Tongue (tissue), 2 donors: ENCODE measurements around the gene CLIP1. TPM values are rescaled to one million over a fixed set of nuclear protein-coding genes. Genes with fewer than 3 reads are reported as not detected.
"Not testable (repeated sequence)": the region's sequence is repeated elsewhere in the genome, so short reads cannot be mapped to it uniquely, and the experiment has no call there.

Source experiments
- DNase-seq: peaks from one replicate; pipeline ENCODE4 v3.0.0-alpha.2; 2015
- total RNA-seq: library from RNA; depleted of rRNA; stranded (reverse); fragments of >200 nt; gene quantifications from one replicate; pipeline ENCODE4 v1.2.3, GENCODE V29; 2014

The CLIP1 gene
- total RNA-seq, 1 donor from 2014 or later, result 56.7 TPM

DNA sequence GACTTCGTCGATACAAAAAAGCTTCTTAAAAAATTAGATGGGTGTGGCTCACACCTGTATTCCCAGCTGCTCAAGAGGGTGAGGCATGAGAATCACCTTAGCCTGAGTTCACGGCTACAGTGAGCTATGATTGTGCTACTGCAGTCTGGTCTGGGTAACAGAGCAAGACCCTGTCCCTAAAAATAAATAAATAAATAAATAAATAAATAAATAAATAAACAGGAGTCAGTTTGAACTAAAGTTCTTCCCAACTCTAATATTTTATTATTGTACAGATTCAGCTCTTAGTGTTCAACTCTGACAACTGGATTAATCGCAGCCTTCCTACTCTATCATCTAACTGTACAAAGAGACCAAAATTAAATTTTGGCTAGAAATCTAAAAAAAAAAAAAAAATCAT lies 12.7 kb upstream of the CLIP1 start:
- DNase-seq, result no peak

DNA sequence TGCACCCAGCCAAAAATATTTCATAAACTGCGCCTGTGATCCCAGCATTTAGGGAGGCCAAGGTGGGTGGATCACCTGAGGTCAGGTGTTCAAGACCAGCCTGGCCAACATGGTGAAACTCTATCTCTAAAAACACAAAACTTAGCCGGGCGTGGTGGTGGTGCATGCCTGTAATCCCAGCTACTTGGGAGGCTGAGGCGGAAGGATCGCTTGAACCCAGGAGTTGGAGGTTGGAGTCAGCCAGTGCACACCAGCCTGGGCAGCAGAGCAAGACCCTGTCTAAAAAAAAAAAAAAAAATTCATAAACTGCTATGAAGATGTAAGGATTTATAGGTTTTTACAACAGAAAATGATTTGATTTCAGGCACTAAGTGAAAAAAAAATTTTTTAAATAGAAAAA lies 6.6 kb upstream of the CLIP1 start:
- not testable (repeated sequence) for DNase-seq

DNA sequence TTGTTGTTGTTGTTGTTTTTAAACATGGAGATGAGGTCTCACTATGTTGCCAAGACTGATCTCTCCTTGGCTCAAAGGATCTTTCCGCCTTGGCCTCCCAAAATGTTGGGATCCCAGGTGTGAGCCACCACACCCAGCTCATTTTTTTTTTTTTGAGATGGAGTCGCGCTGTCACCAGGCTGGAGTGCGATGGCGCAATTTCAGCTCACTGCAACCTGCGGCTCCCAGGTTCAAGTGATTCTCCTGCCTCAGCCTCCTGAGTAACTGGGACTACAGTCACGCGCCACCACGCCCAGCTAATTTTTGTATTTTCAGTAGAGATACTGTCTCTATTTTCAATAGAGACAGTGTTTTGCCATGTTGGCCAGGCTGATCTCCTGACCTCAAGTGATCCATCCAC lies 4.9 kb upstream of the CLIP1 start:
- no peak for DNase-seq

DNA sequence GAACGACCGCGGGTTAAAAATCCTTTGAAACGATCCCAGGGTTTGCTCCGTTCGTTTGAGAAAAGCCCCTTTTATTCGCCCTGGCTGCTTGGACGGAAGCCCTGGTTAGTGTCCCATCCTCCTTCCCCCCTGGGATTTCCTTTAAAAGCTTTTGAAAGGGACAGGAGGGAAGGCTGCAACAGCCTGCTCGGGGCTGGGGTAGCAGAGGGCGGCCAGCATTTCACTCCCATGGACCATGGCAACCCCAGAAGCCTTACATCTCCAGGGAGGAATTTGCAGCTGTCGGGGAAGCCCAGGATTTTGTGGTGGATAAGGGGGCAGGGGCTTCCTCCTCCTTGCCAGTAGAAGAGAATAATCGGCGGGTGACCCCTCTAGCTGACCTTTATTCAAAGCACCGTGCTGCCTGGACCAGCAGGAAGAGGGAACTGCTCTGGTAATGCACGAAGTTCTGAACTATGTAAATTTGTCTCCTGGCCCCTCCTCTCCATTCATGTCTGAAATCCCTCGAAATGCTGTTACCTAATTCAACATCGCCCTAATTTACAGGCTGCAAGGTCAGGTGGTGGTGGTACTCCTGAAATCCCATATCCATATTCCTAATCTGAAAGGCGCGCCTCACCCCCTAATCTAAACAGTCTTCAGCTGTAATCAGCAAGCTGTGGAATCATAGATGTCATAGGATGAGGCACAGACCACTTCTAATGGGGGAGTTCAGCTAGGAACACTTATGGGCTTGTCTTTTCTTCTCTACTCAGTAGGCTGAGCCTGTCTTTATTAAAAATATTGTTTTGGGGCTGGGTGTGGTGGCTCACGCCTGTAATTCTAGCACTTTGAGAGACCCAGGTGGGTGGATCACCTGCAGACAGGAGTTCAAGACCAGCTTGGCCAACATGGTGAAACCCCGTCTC lies 1.0 kb upstream of the CLIP1 start:
- DNase-seq, result peak; percentile 85

DNA sequence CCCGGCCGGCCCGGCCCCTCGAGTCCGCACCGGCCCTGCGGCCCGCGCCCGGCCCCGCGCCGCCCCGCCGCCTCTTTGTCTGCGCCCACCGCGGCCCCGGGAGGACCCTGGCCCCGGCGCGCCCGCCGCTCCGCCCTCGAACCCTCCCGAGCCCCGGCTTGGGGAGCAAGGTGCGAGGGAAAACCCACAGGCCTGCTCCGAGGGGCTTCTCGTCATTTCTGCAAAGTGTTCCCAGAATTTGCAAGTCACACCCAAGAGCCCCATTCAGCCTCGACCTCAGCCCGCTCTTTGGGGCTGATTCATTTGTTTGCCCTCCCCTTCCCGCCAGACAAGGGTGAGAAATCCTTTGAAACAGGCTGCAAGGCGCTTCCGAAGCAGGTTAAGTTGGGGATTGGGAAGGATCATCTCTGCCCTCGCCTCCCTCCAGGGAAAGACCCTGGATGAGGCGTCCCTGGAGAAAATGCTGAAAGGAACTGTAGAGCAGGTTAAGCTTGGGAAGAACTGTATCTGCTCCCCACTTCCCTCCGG lies 325 bp upstream of the CLIP1 start:
- DNase-seq, result peak; percentile 58

DNA sequence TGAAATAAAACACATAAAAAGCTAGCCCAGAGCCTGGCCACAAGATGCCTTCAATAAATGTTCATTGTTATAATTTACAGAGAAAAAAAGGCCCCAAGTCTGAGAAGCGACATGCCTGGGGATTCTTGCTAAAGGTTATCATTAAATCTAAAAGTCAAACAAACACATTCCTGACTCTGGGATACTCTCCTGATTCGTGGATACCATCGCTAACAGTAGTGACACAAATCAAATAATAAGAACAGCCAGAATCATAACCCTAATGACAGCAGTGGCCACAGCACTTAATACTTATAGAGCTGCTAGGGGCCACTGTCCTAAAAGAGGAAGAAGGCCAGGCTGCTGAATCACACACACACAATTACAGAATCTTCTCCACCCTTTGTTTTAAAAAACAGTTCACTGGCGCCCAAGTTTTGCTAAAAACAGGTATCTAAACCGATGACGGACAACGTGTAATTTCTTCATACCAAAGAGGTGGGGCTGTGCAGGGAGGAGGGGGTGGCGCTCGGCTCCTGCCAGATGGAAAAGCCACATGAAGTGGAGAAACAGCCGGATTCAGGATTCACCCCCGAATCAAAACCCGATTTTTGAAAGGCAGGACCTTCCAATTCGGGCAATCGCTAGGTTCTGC lies 1.2 kb downstream of the CLIP1 start:
- DNase-seq, result peak; percentile 71

DNA sequence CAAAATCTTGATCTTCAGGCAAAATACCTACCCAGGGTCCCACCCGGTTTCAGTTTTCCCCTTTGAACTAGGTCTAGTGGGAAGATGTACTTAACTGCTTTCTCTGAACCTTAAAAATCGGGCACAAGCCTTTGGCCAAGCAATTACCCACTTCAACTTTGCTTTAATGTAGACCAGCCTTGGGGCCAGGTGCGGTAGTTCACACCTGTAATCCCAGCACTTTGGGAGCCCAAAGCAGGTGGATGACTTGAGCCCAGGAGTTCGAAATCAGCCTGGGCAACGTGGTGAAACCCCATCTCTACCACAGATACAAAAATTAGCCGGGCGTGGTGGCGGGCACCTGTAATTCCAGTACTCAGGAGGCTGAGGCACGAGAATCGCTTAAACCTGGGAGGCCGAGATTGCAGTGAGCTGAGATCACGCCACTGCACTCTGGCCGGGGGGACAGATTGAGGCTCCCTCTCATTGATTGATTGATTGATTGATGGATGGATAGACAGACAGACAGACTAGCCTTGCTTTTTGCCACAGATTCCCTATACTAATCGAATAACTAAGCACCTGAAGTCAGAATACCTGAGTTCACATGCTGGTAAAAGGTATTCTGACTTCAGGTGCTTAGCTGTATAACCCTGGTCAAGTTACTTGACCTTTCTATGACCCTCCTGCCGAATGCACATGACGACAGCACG lies 1.9 kb downstream of the CLIP1 start:
- DNase-seq, result no peak

DNA sequence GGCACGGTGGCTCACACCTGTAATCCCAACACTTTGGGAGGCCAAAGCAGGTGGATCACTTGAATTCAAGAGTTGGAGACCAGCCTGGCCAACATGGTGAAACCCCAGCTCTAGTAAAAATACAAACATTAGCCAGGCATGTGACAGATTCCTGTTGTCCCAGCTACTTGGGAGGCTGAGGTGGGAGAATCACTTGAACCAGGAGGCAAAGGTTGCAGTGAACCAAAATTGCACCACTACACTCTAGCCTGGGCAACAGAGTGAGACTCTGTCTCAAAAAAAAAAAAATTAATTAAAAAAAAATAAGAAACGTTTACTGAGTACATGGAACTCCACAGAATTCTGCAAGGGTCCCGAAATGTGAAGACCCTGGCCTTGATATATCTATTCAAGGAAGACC lies 3.4 kb downstream of the CLIP1 start:
- DNase-seq, result not testable (repeated sequence)

DNA sequence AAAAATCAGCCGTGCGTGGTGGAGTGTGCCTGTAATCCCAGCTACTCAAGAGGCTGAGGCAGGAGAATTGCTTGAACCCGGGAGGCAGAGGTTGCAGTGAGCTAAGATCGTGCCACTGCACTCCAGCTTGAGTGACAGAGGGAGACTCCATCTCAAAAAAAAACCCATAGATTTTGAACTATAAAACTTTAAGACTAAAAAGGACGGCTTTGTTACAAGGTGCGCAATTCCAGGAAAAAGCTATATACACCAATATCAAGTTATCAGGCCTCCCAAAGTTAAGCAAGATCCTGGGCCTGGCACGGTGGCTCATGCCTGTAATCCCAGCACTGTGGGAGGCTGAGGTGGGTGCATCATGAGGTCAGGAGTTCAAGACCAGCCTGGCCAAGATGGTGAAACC lies 6.8 kb downstream of the CLIP1 start:
- not testable (repeated sequence) for DNase-seq

DNA sequence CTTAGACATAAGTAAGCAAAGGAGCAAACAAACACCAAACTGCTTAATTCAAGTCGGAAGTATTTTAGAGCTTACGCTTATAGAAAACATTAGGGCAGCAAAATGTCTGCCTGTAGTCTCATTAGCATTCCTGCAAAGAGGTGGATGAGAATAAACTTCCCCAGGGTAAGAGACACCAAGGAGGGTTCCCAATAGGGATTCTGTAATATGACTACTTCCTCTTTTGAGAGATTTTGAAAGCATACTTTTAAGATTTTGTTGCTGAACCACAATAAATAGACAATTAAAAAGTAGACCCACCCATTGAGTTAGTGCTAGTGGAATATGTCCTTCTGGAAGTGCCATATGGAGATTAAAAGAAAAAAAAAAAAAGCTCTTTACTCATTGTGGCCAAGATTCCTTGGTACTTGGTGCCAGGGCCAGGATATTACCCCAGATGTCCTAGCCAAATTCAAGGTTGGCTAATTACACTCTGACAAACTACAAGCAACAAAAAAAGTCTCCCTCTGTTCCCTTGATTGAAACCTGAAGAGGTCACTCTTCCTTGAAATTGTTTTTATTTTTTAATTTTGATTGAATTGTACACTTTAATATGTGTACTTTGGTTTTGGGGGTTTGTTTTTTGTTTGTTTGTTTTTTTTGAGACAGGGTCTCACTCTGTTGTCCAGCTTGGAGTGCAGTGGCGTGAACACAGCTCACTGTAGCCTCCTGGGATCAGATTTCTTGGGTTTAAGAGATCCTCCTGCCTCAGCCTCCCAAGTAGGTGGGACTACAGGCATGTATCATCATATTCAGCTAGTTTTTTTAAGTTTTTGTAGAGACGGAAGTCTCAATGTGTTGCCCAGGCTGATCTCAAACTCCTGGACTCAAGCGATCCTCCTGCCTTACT lies 8.7 kb downstream of the CLIP1 start:
- DNase-seq, result no peak

DNA sequence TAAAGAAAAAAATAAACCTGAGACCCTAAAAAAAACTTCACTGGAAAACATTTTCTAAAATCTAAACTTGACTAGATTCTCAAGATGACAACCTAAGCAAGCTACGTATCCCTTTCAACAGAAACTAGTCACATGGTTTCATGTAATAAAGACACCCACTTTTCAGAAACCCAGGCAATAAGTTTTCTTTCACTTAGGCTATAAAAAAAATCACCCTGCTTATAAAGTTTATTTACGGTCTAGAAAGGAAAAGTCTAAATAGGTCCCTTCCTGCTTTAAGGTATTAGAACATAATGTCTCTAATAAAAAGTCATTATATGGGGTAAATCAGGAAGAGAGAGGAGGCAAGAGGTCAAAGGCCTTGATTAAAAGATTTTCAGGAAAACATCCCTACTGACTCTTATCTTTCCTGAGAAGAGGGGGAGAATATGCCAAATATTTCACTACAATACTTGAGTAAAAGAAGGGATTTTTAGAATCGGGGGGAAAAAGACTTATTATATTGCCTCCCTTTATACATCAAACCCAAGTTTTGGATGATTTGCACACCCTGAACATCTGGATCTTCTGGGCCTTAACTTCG lies 9.5 kb downstream of the CLIP1 start:
- no peak for DNase-seq

DNA sequence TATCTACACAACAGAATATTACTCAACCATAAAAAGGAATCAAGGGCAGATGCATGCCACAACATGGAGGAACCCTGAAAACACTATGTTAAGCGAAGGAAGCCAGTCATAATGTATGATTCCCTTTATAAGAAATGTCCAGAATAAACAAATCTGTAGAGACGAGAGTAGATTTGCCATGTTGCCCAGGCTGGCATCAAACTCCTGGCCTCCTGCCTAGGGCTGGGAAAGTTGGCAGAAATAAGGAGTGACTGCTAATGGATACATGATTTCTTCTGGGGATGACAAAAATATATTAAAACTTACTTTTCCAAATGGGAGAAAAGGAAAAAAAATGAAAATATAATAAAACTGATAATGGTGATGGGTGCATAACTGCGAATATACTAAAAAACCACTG lies 10.9 kb downstream of the CLIP1 start:
- no peak for DNase-seq

DNA sequence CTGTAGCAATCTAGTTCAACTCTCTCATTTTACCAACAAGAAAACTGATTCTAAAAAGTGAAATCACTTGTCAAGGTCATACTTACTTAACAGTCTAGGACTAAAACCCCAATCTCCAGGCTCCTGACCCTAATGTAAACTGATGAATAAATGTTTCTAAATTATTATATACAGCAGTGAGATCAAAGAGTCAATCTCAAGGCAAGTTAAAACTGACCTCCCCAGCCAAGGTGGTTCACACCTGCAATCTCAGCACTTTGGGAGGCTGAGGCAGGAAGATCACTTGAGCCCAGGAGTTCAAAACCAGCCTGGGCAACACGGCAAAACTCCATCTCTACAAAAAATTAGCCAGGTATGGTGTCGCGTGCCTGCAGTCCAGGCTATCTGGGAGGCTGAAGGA lies 15.3 kb downstream of the CLIP1 start:
- no peak for DNase-seq

DNA sequence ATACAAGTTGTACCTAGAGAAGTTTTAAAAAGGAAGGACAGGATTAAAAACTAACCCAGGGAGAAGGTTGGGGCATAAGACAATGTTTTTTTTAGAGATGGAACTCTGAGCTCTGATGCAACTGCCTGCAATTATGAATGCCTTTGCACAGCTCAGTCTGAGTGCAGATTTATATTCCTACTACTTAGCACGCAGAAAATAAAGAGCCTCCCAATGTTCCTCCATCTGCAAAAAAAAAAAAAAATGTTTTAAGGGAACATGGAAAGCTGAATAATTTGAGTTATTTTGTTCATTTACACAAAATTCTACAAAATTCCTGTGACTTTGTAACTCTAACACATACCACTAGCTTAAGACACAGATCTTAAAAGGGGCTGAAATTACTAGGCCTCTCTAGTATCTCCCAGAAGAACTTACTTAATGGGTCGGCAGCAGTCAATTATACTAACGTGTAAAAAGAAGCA lies 15.7 kb downstream of the CLIP1 start:
- no peak for DNase-seq

DNA sequence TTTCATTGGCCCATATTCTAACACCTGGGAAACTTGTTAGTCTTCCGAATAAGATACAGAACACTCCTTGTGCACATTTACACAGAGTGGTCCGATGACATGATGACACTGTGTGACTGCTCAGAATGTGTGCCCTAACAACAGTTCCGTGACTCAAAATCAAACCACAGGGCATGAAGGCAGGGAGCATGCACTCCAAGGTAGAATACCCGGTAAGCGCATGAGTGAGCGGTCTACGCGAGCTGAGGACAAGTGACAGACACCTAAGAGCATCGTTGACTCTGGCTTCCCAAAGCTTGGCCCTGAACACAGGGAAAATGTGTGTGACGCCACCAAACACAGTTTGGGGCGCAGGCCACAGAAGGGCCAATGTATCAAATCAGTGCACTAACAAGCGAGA lies 18.6 kb downstream of the CLIP1 start:
- no peak for DNase-seq

DNA sequence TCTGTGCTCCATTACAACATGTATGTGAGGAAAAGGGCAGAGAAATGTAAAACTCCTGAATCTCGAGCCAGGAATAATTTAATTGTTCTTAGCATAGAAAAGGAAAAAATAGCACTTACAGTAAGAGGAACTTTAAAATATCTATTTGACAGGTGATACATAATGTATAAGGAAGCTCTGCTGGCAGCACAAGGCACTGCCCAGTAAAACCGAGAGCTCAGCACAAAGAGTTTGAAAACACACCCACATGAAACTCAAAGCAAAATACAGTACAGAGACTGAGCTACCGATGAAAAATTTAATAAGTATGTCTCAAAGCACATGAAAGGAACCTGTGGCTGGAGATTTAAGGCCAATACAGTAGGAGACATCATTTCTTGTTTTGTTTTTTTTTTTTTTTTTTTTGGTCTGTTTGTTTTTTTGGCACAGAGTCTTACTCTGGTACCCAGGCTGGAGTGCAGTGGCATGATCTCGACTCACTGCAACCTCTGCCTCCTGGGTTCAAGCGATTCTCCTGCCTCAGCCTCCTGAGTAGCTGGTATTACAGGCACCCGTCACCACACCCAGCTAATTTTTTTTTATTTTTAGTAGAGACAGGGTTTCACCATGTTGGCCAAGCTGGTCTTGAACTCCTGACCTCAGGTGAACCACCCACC lies 19.2 kb downstream of the CLIP1 start:
- no peak for DNase-seq

DNA sequence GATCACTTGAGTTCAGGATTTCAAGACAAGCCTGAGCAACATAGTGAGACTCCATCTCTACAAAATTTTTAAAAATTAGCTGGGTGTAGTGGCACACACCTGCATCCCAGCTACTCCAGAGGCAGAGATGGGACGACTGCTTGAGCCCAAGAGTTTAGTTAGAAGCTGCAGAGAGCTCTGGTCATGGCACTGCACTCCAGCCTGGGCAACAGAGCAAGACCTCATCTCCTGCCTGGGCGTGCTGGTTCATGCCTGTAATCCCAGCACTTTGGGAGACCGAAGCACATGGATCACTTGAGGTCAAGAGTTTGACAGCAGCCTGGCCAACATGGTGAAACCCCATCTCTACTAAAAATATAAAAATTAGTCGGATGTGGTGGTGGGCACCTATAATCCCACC lies 20.2 kb downstream of the CLIP1 start:
- no peak for DNase-seq

DNA sequence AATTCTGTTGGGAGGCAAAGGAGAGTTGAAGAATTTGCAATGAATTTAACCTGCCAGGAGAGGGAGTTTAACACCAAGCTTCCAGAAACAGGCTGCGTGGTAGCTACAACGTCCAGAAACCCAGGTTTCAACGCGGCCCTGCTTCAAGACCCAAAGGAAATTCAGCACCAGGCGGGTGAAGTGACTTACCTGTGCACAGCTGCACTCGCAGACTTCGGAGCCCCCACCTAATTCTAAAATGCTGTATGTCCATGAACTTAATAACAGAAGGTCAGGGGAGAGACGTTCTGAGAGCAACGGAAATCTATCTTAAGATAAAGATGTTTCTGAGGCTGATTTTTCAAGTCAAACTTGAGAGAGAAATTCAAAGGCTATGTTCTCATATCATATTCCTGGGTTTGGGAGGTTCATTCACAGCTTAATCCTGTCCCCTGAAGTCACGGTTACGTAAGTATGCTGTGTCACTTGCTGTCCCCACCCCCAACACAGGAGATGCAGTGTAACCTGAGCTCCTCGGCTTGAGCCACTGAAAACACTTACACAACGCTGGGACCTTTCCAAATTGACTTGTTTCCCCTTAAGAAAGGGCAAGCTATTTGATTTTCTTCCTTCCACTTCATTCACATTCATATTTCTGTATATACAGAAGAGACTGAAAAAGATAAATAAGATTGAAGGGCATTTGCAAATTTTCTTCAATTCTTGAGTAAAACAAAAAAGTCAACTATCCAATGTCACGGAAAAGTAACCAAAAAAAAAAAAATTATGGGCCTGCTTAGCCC lies 22.7 kb downstream of the CLIP1 start:
- DNase-seq, result peak; percentile 86

DNA sequence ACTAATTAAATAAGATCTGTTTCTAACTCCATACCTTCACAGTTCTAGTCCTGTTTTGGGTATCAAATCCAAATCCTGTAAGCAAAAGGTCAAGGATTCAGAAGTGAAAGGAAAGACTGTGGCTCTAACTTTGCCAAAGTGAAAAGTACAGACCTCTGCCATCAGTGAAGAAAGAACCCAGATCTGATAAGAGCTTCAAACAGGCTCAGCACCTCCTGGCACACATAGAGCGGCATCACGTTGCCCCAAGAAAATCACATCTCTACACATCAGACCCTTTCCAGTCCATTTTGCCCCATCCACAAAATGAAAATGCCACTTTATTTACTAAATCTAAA lies 23.2 kb downstream of the CLIP1 start:
- DNase-seq, result no peak

DNA sequence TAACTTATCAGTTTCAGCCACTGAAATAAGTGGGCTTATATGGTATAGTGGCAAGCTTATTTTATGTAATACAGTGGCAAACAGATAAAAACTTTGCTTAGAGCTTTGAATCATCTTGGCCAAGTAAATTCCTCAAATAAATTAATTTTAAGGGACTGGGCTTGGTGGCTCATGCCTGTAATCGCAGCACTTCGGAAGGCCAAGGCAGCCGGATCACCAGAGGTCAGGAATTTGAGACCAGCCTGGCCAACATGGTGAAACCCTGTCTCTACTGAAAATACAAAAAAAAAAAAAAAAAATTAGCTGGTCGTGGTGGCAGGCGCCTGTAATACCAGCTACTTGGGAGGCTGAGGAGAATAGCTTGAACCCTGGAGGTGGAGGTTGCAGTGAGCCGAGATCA lies 24.5 kb downstream of the CLIP1 start:
- DNase-seq, result not testable (repeated sequence)
